KBM-7 (cell line): ENCODE data around the gene CDH13.

Source experiments
- DNase-seq: peaks from one replicate; pipeline ENCODE4 v3.0.0-alpha.2; 2015
- in situ Hi-C: fragments of 300-500 bp; cut with MboI; formaldehyde crosslinking; loops from 2 replicates; pipeline ENCODE4 v1.14.3; 2020; ENCODE audit warnings: low sequenced_read_pairs, low pct_unique_long_range_greater_than_20kb, mixed read lengths

CDH13 gene

DNA sequence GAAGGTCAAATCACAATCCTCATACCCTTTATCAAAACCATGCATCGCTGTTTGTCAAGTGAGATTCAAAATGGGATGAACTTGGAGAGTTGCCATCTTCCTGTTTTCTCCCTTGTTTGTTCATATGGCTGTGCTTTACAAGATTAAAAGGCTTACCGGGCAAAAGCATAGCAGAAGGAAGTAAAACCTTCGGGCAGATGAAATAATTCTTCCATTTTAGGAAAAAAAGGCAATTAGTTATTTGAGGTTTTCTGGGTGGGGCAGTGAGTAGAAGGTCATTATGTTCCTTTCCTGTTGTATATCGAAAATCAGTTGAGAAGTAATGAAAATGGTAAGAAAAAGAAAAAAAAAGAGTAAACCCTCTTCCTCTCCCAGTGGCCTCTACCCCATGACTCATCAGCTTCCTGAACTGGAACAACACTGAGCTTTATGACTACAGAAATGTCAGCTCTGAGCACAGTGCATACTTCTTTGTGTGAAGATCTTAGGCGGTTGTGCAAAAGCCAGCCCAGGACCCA is 369.2 kb downstream of the CDH13 start:
- in situ Hi-C loops: no loop called here
- peak; percentile 3 for DNase-seq

- no peak for DNase-seq
- in situ Hi-C loops: no loop called here
Measured at GRCh38 chr16:82996814-82997213, 370.0 kb downstream of the CDH13 start.

GRCh38 chr16:82999711-83000110 is 372.9 kb downstream of the CDH13 start:
- no peak for DNase-seq
- in situ Hi-C loops: no loop called here

DNA sequence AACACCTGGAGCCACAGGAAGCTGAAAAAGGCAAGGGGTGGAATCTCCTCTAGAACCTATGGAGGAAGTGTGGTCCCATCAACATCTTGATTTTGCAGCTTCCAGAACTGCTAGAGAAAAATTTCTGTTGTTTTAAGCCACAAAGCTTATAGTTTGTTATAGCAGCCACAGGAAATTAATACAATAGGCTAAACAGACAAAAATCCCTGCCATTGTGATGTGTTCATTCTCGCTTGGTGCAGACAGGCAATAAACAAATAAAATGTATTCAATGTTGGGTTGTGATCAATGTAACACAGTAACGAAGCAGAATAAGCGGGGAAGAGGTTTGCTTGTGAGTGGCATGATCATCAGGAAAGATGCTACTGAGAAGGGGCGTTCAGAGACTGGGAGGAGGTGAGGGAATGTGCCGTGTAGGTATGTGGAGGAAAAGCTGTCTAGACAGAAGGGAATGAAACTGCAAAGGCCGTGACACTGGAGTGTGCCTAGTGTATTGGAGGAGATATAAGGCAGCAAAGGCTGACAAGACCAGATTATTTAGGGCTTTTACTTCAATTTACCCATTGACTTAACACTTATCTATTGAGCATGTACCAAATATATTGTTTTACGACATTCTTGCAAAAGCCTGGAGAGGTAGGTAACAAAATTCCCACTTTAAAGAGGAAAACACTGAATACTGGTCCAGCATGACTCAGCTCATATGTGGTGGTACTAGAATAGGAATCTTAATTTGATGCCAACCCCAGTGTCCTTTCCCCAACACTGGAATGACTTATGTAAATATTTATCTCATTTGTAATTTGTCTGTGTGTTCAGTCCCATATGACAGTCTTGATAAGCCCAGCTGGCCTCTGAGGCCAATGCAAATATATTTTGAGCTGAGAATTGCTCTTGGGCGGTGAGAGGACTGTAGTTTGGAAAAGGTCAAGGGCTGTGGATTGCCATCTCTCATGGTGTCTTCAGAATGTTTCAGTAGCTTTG is 375.9 kb downstream of the CDH13 start:
- DNase-seq: no peak
- in situ Hi-C loops: no loop called here

GRCh38 chr16:83004868-83005652 is 378.3 kb downstream of the CDH13 start:
- in situ Hi-C loops: no loop called here
- DNase-seq: no peak

GRCh38 chr16:83005653-83006160 is 378.9 kb downstream of the CDH13 start:
- DNase-seq: no peak
- in situ Hi-C loops: no loop called here

- in situ Hi-C loops: no loop called here
Measured at GRCh38 chr16:83010776-83011720, 384.3 kb downstream of the CDH13 start.

DNA sequence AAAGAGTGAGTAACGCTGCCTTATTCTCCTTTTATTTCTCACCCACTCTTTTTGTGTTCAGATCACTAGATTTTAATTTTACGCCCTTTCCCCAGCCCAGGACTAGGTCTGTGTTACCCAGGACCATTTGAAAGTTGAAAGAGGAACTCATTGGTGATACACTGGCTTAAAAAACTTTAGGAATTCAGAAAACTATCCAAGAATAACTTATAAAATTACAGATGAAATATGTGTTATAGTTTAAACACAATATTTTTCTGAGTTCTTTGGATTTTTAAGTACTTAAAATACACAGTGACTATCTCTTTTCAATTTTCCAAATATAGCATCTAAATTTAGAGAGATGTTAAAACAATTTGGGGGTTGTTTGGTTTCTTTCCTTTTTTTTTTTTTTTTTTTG is 385.2 kb downstream of the CDH13 start:
- in situ Hi-C loops: no loop called here
- no peak for DNase-seq

More at GRCh38 chr16:83010776-83011720, 384.3 kb downstream of the CDH13 start:
- no peak for DNase-seq

DNA sequence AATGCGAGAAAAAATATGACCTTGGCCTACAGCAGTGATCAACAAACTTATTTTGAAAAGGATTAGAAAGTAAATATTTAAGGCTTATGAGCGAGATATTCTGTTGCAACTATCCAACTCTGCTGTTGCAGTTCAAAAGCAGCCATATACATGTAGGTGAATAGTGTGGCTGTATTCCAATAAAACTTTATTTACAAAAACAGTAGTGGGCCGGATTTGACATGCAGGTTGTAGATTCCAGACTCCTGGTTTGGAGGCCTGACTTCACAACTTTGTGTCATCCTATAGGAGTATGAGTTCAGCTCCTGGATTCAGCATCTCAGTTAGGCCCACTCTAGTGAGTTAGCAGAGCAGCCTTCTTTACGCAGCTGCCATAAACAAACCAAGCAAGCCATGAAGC is 386.3 kb downstream of the CDH13 start:
- DNase-seq: no peak
- in situ Hi-C loops: no loop called here

GRCh38 chr16:83019963-83020362 is 393.2 kb downstream of the CDH13 start:
- in situ Hi-C loops: no loop called here
- no peak for DNase-seq

DNA sequence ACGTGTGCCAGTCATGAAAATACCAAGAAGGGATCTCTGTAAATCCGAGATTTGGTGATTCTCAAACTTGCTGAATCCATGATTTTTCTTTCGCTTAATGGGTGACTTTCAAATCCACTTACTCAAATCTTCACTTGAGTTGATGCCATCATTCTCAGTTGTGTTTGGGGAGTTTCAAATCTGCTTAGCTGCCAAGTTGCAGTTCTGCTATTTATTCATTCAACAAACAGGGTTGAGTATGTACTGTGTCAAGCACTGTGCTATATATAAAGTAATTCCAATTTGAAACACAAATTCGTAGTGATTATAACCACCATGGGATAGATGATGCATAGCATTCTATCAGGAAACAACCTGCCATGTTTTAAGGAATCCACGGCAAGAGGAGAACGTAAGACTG is 394.3 kb downstream of the CDH13 start:
- DNase-seq: no peak
- in situ Hi-C loops: no loop called here

DNA sequence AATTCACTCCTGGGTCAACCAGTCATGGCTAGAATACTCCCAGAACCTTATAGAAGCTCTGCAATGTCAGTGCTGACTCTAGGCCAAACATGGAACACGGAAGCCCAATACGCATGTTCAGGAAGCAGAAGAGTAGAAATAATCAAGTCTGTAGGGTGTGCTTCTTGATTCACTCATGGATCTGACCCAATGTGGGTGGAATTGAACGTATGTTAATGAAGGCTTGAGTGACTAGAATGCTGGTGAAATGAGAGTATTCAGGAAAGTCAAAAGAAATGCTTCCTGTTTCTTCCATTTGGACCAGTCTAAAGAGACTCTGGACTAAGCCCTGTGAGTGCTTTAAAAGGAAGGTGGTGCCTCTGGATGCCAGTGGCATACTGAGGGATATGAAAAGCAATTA is 395.0 kb downstream of the CDH13 start:
- in situ Hi-C loops: no loop called here
- DNase-seq: no peak

DNA sequence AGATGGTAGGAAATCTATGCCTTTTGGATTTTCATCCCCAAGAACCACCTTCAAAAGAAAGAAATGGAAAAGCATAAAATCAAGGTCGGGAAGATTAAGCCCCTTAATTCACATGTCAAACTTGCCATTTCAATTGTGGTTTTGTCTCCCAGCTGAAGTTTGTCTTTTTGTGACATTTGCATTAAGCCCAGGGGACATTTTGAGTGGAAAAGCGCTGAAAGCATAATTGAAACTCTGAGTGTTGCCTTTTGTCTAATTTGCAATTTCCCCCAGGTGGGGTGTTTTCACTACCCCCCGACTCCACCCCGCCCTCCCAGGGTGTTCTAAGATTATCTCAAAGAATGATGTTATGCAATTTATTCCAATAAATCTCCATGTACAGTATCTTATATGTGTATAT is 396.2 kb downstream of the CDH13 start:
- in situ Hi-C loops: no loop called here
- no peak for DNase-seq

- no peak for DNase-seq
- in situ Hi-C loops: no loop called here
Measured at GRCh38 chr16:83023640-83024039, 396.9 kb downstream of the CDH13 start.

GRCh38 chr16:83027973-83028372 is 401.2 kb downstream of the CDH13 start:
- no peak for DNase-seq
- in situ Hi-C loops: no loop called here

GRCh38 chr16:83029467-83029866 is 402.7 kb downstream of the CDH13 start:
- no peak for DNase-seq
- in situ Hi-C loops: no loop called here

GRCh38 chr16:83031524-83031923 is 404.8 kb downstream of the CDH13 start:
- DNase-seq: no peak
- in situ Hi-C loops: no loop called here

GRCh38 chr16:83037102-83037501 is 410.3 kb downstream of the CDH13 start:
- in situ Hi-C loops: no loop called here
- DNase-seq: no peak

DNA sequence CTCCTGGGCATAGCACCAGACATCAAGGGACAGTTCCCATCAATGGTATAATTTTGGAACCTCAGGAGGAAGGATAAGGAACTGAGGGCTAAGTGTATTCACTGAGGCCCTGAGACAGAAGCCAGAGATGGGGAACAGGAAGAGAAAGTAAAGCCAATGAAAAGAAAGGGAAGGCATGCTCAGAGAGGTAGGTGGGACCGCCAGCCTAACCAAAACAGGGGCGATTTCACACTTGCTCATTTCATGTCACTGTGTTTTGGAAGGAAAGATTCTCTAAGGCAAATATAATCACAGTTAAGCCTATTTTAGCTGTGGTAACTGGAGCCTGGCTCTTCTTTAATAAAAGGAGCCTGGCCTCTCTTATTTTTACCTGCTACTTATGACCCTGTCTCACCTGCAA is 411.1 kb downstream of the CDH13 start:
- no peak for DNase-seq
- in situ Hi-C loops: no loop called here
